Neural progenitor cell (in vitro differentiated cells): ENCODE measurements around the gene WDR33.

Experiments used
- CTCF ChIP-seq: fragments of 200-600 bp; sonication (generic); IDR thresholded peaks from 2 replicates; pipeline ENCODE4 v1.5.1; 2017; ENCODE audit warnings: antibody characterized with exemption, mild to moderate bottlenecking
- EZH2phosphoT487 ChIP-seq: fragments of 200-600 bp; sonication (generic); IDR thresholded peaks from 2 replicates; pipeline ENCODE4 v1.6.1; 2017; ENCODE audit warnings: antibody characterized with exemption

GRCh38 chr2:127733816-127734537 lies 77.0 kb downstream of the WDR33 start:
- no peak for TF ChIP-seq CTCF
- no peak for TF ChIP-seq EZH2phosphoT487
